Activated T-cell treated with anti-CD3 and anti-CD28 coated beads, Interleukin-2, amount 50 U/mL, for 1 hour (primary cell): ENCODE data around the gene DGKB.

ENCODE experiments used
- DNase-seq: peaks from one replicate; pipeline ENCODE4 v3.0.0-alpha.2; 2020

DGKB gene

DNA sequence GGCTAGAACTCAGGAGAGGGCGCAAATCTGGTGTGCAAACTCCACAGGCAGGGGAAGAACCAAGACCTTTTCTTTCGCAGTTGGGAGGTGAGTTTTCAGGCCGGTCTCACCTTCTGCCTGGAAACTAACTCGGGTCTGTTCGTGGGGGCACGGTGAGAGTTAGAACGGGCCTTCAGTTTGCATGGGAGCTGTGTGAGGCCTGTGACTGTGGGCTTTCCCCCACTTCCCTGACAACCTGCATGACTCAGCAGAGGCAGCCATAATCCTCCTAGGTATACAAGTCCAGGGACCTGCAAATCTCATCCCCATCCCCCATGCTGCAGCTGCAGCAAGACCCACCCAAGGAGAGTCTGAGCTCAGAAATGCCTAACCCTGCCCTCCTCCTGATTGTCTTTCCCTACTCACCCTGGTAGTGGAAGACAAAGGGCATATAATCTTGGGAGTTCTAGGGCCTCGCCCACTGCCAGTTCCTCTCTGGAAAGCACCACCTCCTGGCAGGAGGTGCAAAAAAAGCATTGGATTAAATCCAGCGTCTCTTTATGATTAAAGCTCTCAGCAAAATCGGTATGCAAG is 718.2 kb downstream of the DGKB start:
- DNase-seq, result no peak

DNA sequence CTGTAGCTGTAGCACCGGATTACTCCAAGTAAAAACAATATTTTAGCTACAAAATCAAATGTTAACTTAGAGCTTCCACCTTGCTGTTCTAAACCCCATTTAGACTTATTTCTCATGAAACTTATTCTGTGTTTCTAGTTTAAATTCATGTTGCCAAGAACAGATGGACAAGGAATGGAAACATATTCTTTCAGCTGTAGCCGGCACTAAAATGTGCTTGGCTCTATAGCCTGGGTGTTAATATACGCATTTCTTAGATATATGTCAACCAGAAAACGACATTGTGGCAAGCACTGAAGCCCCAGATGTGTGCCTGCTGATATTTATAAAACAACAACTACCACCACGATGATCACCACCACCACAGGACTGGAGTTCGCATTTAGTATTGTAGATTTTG is 722.8 kb downstream of the DGKB start:
- DNase-seq, result no peak

DNA sequence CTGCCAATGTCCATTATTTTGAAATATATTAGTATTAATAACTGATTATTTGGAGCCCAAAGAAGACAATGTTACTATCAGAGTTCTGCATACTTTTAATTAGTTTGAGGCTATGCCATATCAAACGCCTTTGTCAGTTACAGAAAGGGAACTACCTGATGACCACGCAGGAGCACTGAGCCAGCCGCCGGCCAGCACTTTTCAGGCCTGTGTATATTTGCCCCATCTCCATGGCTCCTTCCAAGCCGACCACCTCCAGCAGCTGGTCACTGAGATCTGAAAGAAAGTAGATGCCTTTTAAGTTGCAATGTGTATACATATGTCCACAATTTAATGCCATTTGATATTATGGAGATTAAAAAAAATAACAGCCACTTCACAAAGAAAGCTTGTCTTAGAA is 724.7 kb downstream of the DGKB start:
- no peak for DNase-seq

DNA sequence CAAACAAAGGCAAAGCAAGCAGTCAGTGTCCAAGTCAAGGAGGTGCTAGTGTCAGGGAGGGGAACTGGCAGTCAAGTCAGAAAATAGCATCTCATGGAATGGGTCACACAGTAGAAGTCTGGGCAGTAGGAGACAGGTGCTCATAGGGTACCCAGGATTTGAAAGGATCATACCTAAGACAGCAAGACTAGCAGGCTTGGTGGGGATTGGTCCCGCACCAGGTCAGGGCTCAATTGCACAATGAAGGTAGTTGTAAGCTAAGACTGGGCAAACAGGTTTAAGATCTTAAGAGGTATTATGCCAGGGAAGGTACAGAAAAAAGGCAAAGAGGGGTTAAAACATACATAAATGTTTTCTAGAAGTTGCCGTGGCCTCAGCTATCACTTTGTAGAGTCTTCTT is 731.7 kb downstream of the DGKB start:
- DNase-seq, result no peak

DNA sequence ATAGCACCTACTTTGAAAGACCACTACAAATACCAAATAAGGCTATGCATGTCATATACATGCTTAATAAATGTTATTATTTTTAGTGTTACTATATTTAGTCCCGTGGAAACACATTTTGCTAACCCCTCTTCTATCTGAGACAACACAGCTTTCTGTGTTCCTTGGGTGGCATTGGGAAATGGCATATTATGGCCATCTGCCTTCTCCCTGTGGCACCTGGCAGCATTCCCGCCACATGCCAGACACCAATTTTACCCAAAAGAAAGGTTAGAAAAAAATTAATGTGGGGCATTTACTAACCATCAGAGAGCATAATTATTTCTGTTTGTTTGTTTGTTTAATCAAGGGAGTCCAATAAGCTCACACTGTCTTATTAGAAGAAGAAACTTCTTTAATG is 744.4 kb downstream of the DGKB start:
- no peak for DNase-seq

DNA sequence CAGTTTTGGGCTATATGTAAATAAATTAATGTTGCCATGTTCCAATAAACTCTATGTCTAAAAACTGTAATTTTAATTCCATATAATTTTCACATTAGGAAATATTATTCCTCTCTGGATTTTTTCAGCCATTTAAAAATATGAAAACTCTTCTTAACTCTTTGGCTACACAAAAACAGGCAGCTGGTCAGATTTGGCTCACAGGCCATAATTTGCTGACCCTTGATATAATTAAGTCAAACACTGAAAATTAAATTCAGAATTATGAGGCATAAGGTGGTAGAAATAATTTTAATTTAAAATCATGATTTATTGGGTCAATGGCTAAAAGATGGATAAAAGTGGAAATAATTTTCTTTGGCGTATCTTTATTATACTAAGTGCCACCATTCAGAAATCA is 746.1 kb downstream of the DGKB start:
- DNase-seq, result no peak

DNA sequence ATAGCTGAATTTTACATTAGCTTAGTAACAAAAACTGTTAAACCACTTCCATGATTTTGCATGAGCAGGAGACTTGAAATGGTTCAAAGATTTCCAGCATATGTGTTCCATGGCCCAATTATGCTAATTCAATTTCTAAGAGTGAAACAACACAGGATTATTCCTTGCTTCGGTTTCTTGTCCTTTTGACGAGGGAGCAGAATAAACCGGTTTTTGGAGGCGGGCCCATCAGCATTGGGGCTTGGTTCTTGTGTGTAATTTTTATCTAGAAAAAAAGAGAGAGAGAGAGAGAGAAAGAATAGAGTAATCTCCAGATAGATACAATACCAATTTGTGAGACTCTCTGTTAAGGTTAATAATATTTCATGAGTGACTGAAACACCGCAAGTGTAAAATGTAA is 753.6 kb downstream of the DGKB start:
- DNase-seq, result no peak

DNA sequence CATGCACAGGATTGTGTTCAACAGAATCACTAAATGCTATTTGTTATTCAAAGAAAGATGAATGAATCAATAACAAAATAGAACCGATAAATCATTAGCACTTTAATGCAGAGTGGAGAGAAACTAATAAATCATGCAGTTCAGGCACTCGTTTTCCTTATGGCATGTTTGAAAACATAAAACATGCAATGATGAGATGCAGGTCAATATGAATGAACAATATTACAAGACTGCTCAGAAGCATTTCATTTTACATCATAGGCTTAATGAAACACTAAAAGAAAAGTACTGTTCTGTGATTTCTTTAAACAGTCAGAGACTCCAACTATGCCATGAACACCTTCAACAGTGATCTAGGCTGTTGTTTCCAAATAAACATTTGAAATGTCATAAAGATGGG is 755.0 kb downstream of the DGKB start:
- DNase-seq, result no peak

DNA sequence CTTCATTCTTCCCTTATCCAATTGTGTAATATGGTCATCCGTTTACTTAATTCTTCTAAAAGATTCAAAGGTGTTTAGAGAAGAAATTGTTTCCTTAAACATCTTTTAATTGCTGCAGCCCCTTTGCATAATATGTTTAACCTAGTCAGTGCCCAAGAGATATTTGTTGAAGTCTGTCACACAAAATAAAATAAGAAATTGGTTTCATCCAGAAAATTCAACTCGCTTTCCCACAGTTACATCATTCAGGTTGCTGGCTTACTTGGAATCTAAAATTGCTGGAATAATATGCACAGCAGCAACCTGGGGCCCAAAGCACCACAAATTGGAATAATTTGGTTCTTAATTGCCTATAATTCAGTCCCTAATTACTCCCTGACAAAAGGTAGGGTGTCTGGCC is 758.0 kb downstream of the DGKB start:
- DNase-seq, result no peak

DNA sequence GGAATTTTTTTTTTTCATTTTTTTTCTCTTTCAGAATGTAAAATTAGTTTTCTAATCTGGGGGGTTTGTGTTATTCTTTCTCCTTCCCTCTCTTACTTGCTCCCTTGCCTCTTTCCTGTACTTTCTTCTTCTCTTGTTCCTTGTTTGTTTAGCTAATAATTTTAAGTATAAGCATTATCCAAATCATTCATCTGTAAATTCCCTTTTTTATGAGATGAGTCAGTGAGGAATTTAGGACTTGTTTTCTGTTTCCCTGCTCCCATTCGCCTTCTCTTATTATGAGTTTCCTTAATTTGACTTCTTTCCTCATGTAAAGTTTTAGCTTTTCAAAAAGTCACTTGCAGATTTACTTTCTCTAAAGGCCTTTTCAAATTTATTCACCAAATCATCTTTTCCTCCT is 758.4 kb downstream of the DGKB start:
- no peak for DNase-seq

DNA sequence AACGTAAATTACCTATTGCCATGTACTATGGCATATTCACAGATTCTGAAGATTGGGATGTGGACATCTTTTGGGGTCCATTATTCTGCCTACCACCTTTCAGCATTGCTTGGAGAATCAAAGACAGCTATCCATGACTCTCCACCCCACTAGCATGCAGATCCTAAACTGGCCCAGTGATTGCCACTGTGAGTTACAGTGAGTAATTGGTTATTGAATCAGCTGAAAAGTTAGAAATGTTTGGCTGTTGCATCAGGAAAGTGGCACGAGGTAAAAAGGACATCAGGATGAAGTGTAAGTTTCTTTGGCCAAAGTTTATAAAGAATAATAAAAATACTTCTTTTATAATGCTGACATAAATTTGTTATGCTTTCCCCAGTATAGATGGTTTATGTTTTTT is 764.9 kb downstream of the DGKB start:
- no peak for DNase-seq

DNA sequence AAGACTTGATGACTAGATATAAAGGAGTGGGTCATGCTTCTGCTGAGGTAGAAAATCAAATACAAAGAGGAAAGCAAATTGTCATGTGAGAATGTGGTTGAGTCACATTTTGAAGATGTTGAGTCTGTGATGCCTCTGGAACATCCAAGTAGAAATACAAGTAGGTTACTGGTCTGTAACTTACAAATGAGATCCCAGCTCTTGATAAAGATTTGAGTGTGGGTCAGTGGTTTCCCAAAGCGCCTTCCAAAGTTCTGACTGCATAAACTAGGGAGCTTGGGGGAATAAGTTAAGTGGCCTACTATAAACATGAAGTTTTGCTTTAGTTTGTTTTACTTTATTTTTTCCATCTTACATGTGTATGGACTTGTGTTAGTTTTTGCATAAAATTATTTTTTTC is 768.8 kb downstream of the DGKB start:
- DNase-seq, result no peak

DNA sequence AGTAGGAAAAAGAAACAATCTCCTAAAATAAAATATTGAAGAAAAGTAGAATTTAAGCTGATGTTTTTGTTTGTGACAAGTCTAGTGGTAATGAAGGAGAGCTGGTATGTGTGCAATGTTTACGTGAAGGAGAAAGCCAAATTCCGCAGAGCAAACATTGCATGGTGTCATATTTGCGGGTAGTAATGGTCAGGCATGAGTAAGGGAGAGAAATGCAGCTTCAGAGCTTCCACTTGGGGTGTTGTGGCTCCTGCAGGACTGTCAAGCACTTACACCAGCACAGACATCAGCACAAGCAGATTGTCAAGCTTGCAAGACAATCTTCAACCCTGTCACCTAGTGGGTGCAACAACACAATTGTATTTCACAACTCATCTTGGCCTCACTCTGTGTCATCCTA is 776.6 kb downstream of the DGKB start:
- no peak for DNase-seq

DNA sequence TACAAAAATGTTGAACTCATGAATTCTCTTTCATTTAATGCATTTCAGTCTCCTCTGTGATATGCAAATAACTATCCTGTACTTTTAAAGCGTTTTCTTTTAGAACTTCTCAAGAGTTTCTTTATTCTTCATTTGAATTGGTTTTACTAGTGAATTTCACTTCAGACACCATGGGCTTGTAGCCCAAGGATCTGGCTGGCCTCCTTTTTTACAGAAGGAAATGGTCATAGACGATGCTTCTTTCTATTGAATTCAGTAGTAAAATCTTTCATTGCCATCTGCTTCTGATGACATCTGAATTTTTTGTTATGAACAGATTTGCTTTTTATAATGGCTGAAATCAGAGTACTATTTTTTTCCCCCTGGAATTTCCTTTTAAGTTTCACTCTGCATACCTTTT is 777.8 kb downstream of the DGKB start:
- DNase-seq, result no peak

DNA sequence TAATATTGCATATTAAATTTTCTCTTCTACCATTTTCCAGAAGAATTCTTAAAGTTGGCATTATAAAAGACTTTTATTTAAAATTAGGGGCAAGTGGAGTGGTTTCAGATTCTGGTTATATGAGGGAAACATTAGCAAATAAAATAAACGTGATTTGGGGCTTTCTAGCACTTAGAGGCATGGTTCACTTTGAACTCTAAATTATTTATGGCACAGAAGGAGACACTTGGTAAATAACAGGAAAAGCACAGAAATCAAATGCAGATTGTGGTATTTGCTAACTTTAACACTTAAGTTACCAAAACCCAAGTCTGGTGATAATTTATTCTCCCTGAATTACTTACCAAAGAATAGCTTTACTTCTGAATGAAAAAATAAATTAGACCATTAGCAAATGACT is 778.6 kb downstream of the DGKB start:
- DNase-seq, result no peak

DNA sequence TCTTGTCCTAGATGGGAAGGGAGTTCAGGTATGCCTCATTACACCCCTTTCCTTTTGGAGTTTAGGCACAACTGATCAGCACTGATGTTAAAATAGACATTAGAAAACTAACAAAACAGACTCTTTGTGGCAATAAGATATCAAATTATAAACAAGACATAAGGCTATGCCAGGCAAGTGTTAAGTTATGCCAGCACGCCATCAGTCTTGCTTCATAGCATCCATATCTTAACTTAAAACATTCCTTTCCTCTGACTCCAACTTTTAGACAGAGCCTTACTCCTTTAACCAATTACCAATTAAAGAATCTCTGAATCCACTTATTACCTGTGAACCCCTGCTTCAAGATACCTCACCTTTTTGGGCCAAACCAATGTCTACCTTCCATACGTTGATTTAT is 786.9 kb downstream of the DGKB start:
- DNase-seq, result no peak

DNA sequence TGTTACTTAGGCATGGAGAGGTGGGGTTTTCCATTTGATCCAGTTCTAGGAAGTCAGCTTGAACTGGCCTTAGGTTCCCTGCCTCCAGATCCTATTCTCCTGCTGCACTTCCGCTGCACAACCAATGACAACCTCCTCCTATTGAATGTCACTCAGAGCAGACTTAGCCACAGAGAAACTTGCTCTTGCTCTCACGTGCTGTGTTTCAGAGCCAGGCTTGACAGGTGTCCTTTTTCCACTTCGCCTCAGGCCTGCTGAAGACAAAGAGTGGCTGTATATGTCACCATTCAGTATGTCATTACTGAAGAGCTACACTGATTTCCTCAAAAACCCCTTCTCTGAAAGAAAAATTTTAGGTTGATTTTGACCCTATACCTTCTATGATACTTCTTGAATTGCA is 797.7 kb downstream of the DGKB start:
- no peak for DNase-seq

DNA sequence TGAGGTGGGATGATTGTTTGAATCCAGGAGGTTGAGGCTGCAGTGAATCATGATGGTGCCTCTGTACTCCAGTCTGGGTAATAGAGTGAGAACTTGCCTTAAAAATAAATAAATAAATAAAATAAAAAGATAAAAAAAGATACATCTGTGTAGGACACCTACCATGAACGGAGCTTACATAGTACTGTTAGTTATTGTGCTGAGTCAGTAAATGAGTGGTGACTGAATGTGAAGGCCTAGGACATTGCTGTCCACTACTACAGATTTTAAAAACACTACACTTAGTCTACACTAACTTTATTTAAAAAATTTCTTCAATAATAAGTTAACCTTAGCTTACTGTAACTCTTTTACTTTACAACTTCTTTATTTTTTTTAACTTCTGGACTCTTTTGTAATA is 806.4 kb downstream of the DGKB start:
- no peak for DNase-seq

DNA sequence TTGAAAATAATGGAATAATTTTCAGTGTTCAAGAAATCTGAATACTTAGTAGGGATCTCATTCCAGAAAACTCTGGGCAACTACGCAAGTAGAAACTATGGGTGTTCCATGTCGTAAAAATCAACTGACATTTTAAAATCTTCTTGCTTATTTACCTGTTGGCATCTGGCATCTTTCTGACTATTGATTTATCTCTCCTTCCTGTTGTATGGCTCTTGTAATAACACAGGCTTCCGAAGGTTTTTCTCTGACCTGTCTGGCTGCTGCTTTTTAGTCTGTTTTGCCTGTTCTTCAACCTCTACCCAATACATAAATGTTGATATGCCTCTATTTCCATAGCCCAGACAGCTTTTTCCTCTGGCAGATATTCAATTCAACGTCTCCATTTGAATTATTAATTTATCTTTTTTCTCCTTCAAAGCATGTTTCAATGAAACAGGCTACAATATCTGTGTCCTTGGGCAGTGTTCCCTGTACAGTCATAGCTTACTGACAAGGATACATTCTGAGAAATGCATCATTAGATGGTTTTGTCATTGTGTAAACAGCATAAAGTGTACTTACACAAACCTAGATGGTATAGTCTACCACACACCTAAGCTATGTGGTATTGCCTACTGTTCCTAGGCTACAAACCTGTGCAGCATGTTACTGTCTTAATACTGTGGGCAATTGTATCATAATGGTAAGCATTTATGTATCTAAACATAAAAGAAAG is 807.2 kb downstream of the DGKB start:
- no peak for DNase-seq
